ENCODE data around the gene EPS8L2. TPM values are rescaled to one million over a fixed set of nuclear protein-coding genes. Genes with fewer than 3 reads are reported as not detected.
A peak's percentile ranks its signal among the peaks of the same experiment; 100 is the strongest.

The EPS8L2 gene
- total RNA-seq, 1 donor from 2014 or later, result 2.2 TPM

GRCh38 chr11:673866-674265, 32.2 kb upstream of the EPS8L2 start:
- no peaks in the 10 kb centered on the region for H3K4me1 ChIP-seq
- intact Hi-C loops (cut with micrococcal nuclease), result no loop called here
- peaks cover 58% of the 10 kb centered on the region for H3K36me3 ChIP-seq

DNA sequence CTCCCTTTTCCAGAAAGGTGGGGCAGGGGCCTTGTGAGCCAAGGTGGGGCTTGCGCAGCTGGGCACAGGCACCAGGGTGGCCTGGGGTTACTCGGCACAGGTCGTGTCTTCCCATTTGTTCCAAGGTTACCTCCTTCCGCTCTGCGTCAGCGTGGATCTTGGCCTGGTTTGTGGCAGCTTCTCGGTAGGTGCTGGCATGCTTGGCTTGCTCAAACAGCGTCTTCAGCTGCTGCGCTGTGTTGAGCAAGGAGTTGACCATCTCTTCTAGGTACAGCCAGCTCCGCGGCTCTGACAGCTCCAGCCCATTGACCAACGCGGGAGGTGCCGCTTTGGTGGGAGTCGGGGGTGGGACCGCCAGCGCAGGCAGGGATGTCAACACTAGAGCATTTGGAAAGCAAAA, 31.6 kb upstream of the EPS8L2 start:
- Histone ChIP-seq H3K4me1 (no peaks in the 10 kb centered on the region), H3K36me3 (peaks cover 63% of the 10 kb centered on the region), H3K27me3 (ENCODE audit: low read depth) (no peaks in the 10 kb centered on the region), H3K9me3 (replicated peaks) (no peaks in the 10 kb centered on the region), H3K27ac (replicated peaks) (no peak overlapping the region), H3K4me3 (no peak overlapping the region)
- intact Hi-C loops (cut with micrococcal nuclease), result no loop called here
- TF ChIP-seq, protein P1, sequence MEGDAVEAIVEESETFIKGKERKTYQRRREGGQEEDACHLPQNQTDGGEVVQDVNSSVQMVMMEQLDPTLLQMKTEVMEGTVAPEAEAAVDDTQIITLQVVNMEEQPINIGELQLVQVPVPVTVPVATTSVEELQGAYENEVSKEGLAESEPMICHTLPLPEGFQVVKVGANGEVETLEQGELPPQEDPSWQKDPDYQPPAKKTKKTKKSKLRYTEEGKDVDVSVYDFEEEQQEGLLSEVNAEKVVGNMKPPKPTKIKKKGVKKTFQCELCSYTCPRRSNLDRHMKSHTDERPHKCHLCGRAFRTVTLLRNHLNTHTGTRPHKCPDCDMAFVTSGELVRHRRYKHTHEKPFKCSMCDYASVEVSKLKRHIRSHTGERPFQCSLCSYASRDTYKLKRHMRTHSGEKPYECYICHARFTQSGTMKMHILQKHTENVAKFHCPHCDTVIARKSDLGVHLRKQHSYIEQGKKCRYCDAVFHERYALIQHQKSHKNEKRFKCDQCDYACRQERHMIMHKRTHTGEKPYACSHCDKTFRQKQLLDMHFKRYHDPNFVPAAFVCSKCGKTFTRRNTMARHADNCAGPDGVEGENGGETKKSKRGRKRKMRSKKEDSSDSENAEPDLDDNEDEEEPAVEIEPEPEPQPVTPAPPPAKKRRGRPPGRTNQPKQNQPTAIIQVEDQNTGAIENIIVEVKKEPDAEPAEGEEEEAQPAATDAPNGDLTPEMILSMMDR (IDR thresholded peaks at IDR 0.05; ENCODE audit: borderline replicate concordance), result no peak
- DNase-seq, result no peak

More at GRCh38 chr11:673866-674265, 32.2 kb upstream of the EPS8L2 start:
- H3K27ac ChIP-seq (replicated peaks), result no peak overlapping the region
- no peak overlapping the region for H3K4me3 ChIP-seq
- no peak for DNase-seq
- TF ChIP-seq, protein P1 (IDR thresholded peaks at IDR 0.05; ENCODE audit: borderline replicate concordance), result no peak
- no peaks in the 10 kb centered on the region for H3K27me3 ChIP-seq (ENCODE audit: low read depth)
- H3K9me3 ChIP-seq (replicated peaks), result no peaks in the 10 kb centered on the region

DNA sequence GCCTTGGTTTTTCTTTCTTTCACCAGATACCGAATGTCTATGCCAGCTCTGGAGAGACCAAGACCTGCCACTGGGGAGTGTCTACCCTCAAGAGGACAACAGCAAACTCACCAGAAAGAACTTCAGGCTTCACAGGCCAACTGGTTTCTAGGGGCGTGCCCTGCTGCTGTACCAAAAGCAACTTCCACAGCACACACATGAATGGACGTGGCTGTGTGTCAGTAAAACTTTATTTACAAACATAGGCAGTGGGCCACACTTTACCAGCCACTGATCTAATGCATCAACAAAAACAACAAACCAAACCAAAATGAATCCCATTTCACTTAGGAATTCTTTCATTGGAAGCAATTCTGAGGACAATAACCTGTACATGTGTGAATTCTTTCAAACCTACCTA, 27.7 kb upstream of the EPS8L2 start:
- Histone ChIP-seq H3K9me3 (replicated peaks) (no peaks in the 10 kb centered on the region), H3K36me3 (peaks cover 62% of the 10 kb centered on the region), H3K27me3 (ENCODE audit: low read depth) (no peaks in the 10 kb centered on the region), H3K4me1 (peaks cover 15% of the 10 kb centered on the region), H3K4me3 (no peak overlapping the region), H3K27ac (replicated peaks) (no peak overlapping the region)
- no peak for DNase-seq
- intact Hi-C loops (cut with micrococcal nuclease), result no loop called here
- TF ChIP-seq, protein P1 (IDR thresholded peaks at IDR 0.05; ENCODE audit: borderline replicate concordance), result no peak

- Histone ChIP-seq H3K27me3 (ENCODE audit: low read depth) (no peaks in the 10 kb centered on the region), H3K36me3 (peaks cover 62% of the 10 kb centered on the region), H3K27ac (replicated peaks) (peak overlapping the region; percentile 76), H3K4me1 (peaks cover 15% of the 10 kb centered on the region), H3K4me3 (no peak overlapping the region), H3K9me3 (replicated peaks) (no peaks in the 10 kb centered on the region)
- DNase-seq, result no peak
- TF ChIP-seq, protein P1 (IDR thresholded peaks at IDR 0.05; ENCODE audit: borderline replicate concordance), result no peak
- intact Hi-C loops (cut with micrococcal nuclease), result no loop called here
These were observed 26.5 kb upstream of the EPS8L2 start for GRCh38 chr11:679271-680207.

DNA sequence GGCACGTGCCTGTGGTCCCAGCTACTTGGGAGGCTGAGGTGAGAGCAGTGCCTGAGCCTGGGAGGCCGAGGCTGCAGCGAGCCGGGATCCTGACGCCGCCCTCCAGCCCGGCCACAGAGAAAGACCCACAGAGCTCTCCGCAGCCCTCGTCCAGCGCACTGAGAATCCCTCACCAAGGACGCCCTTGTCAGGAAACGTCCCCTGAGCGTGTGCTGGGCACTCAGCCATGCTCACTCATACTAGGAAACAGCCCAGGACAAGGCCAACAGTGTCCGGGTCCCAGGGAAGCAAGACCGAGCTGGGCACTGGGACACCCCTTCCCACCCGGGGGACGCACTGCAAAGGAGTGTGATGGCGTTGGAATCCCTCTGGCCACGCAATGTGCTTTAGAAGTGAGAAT, 25.6 kb upstream of the EPS8L2 start:
- Histone ChIP-seq H3K36me3 (peaks cover 65% of the 10 kb centered on the region), H3K4me3 (no peak overlapping the region), H3K27me3 (ENCODE audit: low read depth) (no peaks in the 10 kb centered on the region), H3K9me3 (replicated peaks) (no peaks in the 10 kb centered on the region), H3K4me1 (peaks cover 15% of the 10 kb centered on the region), H3K27ac (replicated peaks) (peak overlapping the region; percentile 76)
- DNase-seq, result peak; percentile 66
- intact Hi-C loops (cut with micrococcal nuclease), result no loop called here
- TF ChIP-seq, protein P1 (IDR thresholded peaks at IDR 0.05; ENCODE audit: borderline replicate concordance), result no peak

Data from left ventricle myocardium inferior (tissue), 1 donor.